Activated CD8-positive, alpha-beta T cell treated with anti-CD3 and anti-CD28 coated beads for 36 hours (primary cell): ENCODE results near the gene DNLZ. TPM values are rescaled to one million over a fixed set of nuclear protein-coding genes. Genes with fewer than 3 reads are reported as not detected.
A peak's percentile ranks its signal among the peaks of the same experiment; 100 is the strongest.

Experiments
- ATAC-seq: fragments of 200-7000 bp; cut with Tn5 transposase; one replicate; pipeline ENCODE4 v1.10.0; 2021; ENCODE audit warnings: mild to moderate bottlenecking, moderate library complexity
- CTCF ChIA-PET: fragments of 350-600 bp; sonication (Branson Sonifier 250); formaldehyde crosslinking; loops from one replicate; lab custom pipeline; 2021; ENCODE audit warnings: antibody characterized with exemption; lab: Charles Lee
- POLR2A ChIA-PET: fragments of 350-600 bp; sonication (Branson Sonifier 250); formaldehyde crosslinking; loops from one replicate; lab custom pipeline; 2021; ENCODE audit warnings: antibody characterized with exemption; lab: Charles Lee
- DNase-seq: peaks from one replicate; pipeline ENCODE4 v3.0.0-alpha.2; 2020
- H3K27ac Mint-ChIP-seq: one replicate; pipeline ENCODE4 v1.8.0; 2021; ENCODE audit warnings: mild to moderate bottlenecking, mixed read lengths
- H3K27me3 Mint-ChIP-seq: one replicate; pipeline ENCODE4 v1.8.0; 2021; ENCODE audit warnings: mixed read lengths
- H3K36me3 Mint-ChIP-seq: one replicate; pipeline ENCODE4 v1.8.0; 2021; ENCODE audit warnings: low read depth, mixed read lengths
- H3K4me1 Mint-ChIP-seq: one replicate; pipeline ENCODE4 v1.8.0; 2021; ENCODE audit warnings: low read depth, mixed read lengths
- H3K4me3 Mint-ChIP-seq: one replicate; pipeline ENCODE4 v1.8.0; 2021; ENCODE audit warnings: mild to moderate bottlenecking, moderate library complexity, mixed read lengths
- H3K9me3 Mint-ChIP-seq: one replicate; pipeline ENCODE4 v1.8.0; 2021; ENCODE audit warnings: mixed read lengths
- CTCF ChIP-seq: fragments of 200-600 bp; IDR thresholded peaks from one replicate; pipeline ENCODE4 v1.8.0; 2022; ENCODE audit warnings: antibody characterized with exemption, mild to moderate bottlenecking
- intact Hi-C: fragments of 100-400 bp; cut with micrococcal nuclease; formaldehyde crosslinking; loops from one replicate; pipeline ENCODE4 v1.10.0; 2022
- total RNA-seq, 2 experiments: library from RNA; stranded (reverse); gene quantifications; one replicate each; pipeline ENCODE4 v1.2.3, GENCODE V29; 2021

Gene DNLZ
- total RNA-seq, 2 experiments from 2014 or later = 16.1 to 17.4 TPM

GRCh38 chr9:136316271-136316751 lies 47.2 kb downstream of the DNLZ start:
- H3K36me3 Mint-ChIP-seq = peaks cover 6% of the 10 kb centered on the region
- intact Hi-C loops = loop anchor here (10.0 kb wide), 1 partner anchor 88 kb away; the partner anchor contains the start of gene SNAPC4
- peaks cover 2% of the 10 kb centered on the region for H3K27me3 Mint-ChIP-seq
- TF ChIP-seq CTCF = no peak
- peak; percentile 36 for DNase-seq
- peak overlapping the region; percentile 58 for H3K27ac Mint-ChIP-seq
- ATAC-seq = peak; percentile 40
- POLR2A ChIA-PET = no interaction called here
- peaks cover 5% of the 10 kb centered on the region for H3K4me1 Mint-ChIP-seq
- H3K9me3 Mint-ChIP-seq = peaks cover 21% of the 10 kb centered on the region
- peak overlapping the region; percentile 7 for H3K4me3 Mint-ChIP-seq
- CTCF ChIA-PET = no interaction called here

GRCh38 chr9:136314944-136315343 lies 48.6 kb downstream of the DNLZ start:
- ChIA-PET CTCF (no interaction called here), POLR2A (no interaction called here)
- peaks cover 21% of the 10 kb centered on the region for H3K9me3 Mint-ChIP-seq
- H3K27me3 Mint-ChIP-seq = peaks cover 2% of the 10 kb centered on the region
- DNase-seq (no peak), ATAC-seq (no peak)
- no peak overlapping the region for H3K27ac Mint-ChIP-seq
- peaks cover 5% of the 10 kb centered on the region for H3K4me1 Mint-ChIP-seq
- peaks cover 6% of the 10 kb centered on the region for H3K36me3 Mint-ChIP-seq
- intact Hi-C loops = loop anchor here (10.0 kb wide), 1 partner anchor 90 kb away; the partner anchor contains the start of gene SNAPC4
- no peak overlapping the region for H3K4me3 Mint-ChIP-seq
- TF ChIP-seq CTCF = no peak

GRCh38 chr9:136314056-136314416 lies 49.5 kb downstream of the DNLZ start:
- intact Hi-C loops = loop anchor here (10.0 kb wide), 1 partner anchor 91 kb away; the partner anchor contains the start of gene SNAPC4
- Mint-ChIP-seq H3K27me3 (peaks cover 2% of the 10 kb centered on the region), H3K4me1 (peaks cover 5% of the 10 kb centered on the region), H3K9me3 (peaks cover 21% of the 10 kb centered on the region), H3K27ac (no peak overlapping the region), H3K4me3 (no peak overlapping the region), H3K36me3 (peaks cover 6% of the 10 kb centered on the region)
- POLR2A ChIA-PET = no interaction called here
- no peak for DNase-seq
- no peak for ATAC-seq
- TF ChIP-seq CTCF = no peak
- CTCF ChIA-PET = interaction anchor here (2.8 kb wide), 2 partner anchors 9 to 49 kb away, joined by 8 to 14 read pairs; partner anchors contain the start of gene DNLZ

GRCh38 chr9:136313111-136314055 lies 50.2 kb downstream of the DNLZ start:
- intact Hi-C loops = loop anchor here (10.0 kb wide), 1 partner anchor 91 kb away; the partner anchor contains the start of gene SNAPC4
- Mint-ChIP-seq H3K27me3 (peaks cover 2% of the 10 kb centered on the region), H3K27ac (no peak overlapping the region), H3K36me3 (peaks cover 6% of the 10 kb centered on the region), H3K4me1 (peaks cover 5% of the 10 kb centered on the region), H3K4me3 (no peak overlapping the region), H3K9me3 (peaks cover 21% of the 10 kb centered on the region)
- ChIA-PET CTCF (interaction anchor here (0.7 to 2.8 kb wide), 10 partner anchors 10 to 175 kb away, joined by 3 to 14 read pairs (median 4); partner anchors contain the start of genes DNLZ, GPSM1 and SNAPC4), POLR2A (interaction anchor here (0.6 to 0.8 kb wide), 2 partner anchors 217 to 403 kb away, joined by 3 to 4 read pairs; no protein-coding TSS in a partner anchor)
- no peak for ATAC-seq
- TF ChIP-seq CTCF = no peak
- DNase-seq = no peak
